ENCODE results near the gene MYO10.

DNA sequence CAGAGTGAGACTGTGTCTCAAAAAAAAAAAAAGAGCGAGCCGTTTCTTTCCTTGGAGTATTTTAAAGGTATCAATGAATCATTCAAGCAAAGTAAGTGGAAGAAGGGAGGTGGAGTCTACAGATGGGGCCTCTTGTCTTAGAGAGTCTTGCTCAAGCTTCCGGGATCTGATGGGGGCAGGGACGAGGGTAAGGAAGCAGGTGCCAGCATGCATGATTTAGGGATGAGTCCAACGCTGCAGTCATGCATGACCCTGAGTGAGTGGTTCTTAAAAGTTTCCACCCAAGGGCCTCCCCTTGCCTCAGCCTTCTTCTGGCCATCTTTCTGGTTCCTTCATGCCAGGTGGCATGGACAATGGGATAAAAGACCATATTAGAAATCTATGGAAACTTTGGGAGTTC lies 79.6 kb downstream of the MYO10 start:
- TF ChIP-seq CTCF (IDR thresholded peaks at IDR 0.05), result no peak
- no peak for TF ChIP-seq POLR2A (IDR thresholded peaks at IDR 0.05)
